Testis (tissue), 2 donors: ENCODE results near the gene PHF12.

ENCODE experiments used
- POLR2A ChIP-seq: fragments of 450-650 bp; IDR thresholded peaks from one replicate; pipeline ENCODE4 v1.6.1; 2017; ENCODE audit warnings: antibody characterized with exemption, mild to moderate bottlenecking, moderate library complexity
- TF ChIP-seq, protein P1 (sequence below), 3 experiments: fragments of 450-650 bp in 2 of 3; fragments of 200-600 bp in 1 of 3; sonication (generic) in 1 of 3; IDR thresholded peaks; one replicate each; pipeline ENCODE4 v1.5.1; 2016 to 2019; ENCODE audit warnings: antibody characterized with exemption in 3 of 3, mild to moderate bottlenecking in 2 of 3, moderate library complexity in 1 of 3

GRCh38 chr17:28975031-28975430 is 23.7 kb upstream of the PHF12 start:
- TF ChIP-seq, protein P1, sequence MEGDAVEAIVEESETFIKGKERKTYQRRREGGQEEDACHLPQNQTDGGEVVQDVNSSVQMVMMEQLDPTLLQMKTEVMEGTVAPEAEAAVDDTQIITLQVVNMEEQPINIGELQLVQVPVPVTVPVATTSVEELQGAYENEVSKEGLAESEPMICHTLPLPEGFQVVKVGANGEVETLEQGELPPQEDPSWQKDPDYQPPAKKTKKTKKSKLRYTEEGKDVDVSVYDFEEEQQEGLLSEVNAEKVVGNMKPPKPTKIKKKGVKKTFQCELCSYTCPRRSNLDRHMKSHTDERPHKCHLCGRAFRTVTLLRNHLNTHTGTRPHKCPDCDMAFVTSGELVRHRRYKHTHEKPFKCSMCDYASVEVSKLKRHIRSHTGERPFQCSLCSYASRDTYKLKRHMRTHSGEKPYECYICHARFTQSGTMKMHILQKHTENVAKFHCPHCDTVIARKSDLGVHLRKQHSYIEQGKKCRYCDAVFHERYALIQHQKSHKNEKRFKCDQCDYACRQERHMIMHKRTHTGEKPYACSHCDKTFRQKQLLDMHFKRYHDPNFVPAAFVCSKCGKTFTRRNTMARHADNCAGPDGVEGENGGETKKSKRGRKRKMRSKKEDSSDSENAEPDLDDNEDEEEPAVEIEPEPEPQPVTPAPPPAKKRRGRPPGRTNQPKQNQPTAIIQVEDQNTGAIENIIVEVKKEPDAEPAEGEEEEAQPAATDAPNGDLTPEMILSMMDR (IDR thresholded peaks at IDR 0.05) = no peak
- TF ChIP-seq POLR2A = no peak
